Mammary epithelial cell (primary cell): ENCODE measurements around the gene IRX2.

Source experiments
- CTCF ChIP-seq, 2 donors: IDR thresholded peaks in 1 of 2; conservative IDR thresholded peaks in 1 of 2; 2 replicates each; pipeline ENCODE4 v1.5.1; 2011 to 2012; ENCODE audit warnings: inconsistent platforms in 2 of 2, low read length in 2 of 2, mild to moderate bottlenecking in 2 of 2, control low read depth in 1 of 2, low read depth in 1 of 2; ENCODE audit not compliant: insufficient read depth in 1 of 2; ENCODE audit errors: extremely low read depth in 1 of 2
- EZH2 ChIP-seq: IDR thresholded peaks from 2 replicates; pipeline ENCODE4 v1.6.1; 2012; ENCODE audit warnings: low read length, inconsistent platforms, borderline replicate concordance

- TF ChIP-seq CTCF (conservative IDR thresholded peaks at IDR 0.05 in 1 of 2, IDR thresholded peaks at IDR 0.05 in 1 of 2; ENCODE audit: extremely low read depth in 1 of 2, insufficient read depth in 1 of 2, low read depth in 1 of 2, low read length in 2 of 2) (no peak), EZH2 (no peak)
Measured at GRCh38 chr5:2739360-2740050, 12.0 kb downstream of the IRX2 start.
